Activated gamma-delta T cell (primary cell): ENCODE data around the gene ZNF787.

Source experiments
- DNase-seq: peaks from one replicate; lab custom pipeline; 2025; lab: John Stamatoyannopoulos, UW

The ZNF787 gene

DNA sequence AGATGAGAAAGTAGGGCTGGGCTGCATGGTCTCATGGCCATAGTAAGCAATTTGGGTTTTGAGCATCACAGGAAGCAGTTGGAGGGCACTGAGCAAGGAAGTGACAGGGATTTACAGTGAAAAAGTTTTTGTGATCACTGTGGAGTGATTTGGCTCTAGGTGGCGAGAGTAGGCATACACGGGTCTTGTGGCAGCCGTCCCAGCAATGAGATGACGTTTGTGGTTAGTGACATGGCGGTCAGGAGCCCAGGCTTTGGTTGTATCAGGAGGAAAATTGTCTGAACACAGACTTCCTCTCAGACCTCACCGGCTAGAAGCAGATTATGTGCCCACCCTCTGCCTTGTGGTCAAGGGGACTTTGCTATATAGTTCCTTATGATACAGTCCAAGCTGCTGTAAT lies 23.3 kb upstream of the ZNF787 start:
- no peak for DNase-seq

DNA sequence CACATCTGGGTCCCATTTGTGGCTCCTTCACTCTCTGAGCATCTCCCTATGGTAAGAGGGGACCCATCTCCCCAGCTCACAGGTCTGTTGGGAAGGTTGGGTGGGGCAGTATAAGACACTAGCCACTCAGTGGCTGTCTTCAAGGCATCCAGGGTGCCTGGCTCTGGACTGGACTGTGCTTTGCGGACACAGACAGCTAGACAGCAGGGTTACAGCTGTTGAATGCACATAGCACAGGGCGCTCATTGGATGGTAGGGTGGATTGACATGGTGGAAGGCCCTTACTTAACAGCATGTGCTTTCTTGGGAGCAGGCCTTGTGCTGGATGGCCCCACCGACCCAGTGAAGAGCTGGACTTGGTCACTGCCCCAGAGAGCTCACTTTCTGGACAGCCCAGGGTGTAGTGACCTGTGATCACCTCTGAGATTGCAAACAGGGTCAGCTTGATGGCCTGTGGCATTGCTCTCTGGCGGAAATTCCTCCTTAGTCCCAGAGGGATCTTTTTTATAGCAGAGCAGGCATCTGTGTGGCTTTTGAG lies 21.9 kb upstream of the ZNF787 start:
- no peak for DNase-seq

DNA sequence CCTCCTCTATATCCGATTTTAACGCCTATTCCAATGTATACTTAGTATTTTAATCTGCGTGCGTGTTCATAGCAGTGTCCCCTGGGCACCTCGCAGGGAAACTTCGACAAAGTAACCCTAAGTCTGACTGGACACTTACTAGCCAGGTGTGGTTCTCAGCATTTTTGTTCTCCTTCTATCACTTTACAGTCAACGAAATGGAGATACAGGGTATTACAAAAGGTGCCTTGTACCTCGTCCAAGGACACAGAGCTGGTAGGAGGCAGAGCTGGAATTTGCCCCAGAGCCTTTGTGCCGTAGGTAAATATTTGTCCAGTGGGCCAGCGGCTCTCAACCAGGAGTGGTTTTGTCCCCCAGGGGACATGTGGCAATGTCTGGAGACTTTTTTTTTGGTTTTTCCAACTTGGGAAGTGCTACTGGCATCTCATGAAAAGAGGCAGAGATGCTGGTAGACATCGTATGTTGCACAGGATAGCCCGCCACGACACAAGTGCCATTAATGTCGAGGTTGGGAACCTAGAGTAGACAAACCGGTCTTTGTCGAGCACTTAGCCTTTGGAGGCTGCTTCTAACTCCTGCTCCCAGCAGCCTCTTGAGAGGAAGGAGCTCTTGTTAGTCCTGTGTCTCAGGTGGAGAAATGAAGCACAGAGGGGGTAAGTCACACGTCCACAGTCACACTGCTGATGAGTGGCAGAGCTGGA lies 21.1 kb upstream of the ZNF787 start:
- DNase-seq, result no peak

DNA sequence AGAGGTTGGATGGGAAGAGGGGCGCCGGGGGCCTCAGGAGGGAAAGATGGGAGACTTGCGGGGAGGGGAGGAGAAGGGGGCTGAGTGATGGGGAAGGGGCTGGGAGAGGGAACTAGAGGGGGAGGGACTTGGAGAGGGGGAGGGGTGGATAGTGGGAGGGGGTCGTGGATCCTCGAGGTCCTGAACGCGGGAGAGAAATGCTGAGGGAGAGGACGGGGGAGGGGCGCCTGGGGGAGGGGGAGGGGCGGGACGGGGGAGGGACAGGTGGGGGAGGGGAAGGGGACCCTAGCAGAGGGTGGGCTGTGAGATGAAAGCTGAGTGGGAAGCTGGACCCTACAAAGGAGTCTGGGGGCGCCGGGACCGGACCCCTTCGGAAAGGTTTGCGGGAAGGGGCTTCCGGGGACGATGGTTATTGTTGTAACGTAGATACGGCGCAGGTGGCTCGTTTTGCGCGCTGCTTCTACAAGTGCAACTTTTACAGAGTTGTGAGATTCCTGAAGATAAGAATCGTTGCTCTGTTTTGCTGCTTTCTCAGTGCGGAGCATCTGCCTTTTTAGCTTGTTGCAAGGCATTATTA lies 20.4 kb upstream of the ZNF787 start:
- no peak for DNase-seq

DNA sequence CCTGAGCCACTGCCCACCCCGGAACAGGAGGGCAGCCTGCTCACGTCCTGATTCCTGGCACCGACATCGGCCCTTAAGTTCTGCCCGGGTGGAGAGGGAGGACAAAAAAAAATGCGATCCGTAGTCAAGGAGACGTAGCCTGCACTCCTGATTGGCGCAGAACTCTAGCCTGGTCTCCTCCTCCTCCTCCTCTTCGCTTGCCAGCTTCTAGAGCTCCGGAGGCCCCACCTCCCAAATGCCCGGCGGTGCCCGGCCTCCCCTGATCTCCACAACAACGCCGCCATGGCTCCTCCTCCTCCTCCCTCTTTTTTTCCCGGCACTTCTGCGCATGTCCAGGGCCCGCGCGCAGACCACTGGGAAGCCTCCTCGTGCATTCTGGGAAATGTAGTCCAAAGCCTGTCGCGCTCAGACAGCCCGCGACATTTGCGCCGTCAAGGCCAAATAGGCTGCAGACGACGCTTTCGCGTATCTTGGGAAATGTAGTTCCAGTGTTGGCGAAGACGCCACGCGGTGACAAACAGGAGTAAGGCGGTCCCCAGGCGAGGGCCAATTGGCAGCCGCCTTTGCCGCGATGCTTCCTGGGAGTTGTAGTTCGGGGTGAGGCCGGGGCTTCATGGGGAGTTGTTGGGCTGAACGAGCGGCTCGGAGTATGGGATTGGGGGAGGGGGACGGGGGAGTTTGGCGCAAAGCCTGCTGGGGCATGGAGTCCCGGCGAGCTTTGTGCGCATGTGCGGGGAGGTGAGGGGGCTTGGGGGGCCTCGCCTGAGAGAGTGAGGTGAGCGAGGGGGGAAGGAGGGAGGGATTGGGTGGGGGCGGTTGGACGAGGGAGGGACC lies 19.7 kb upstream of the ZNF787 start, which contains the start of gene ZNF444:
Gene ZNF444, plus strand, starts transcription at position 705 of the 834 bp plus-strand sequence. CDS start 5,625 bp downstream, outside the sequence.
- peak; percentile 96 for DNase-seq

DNA sequence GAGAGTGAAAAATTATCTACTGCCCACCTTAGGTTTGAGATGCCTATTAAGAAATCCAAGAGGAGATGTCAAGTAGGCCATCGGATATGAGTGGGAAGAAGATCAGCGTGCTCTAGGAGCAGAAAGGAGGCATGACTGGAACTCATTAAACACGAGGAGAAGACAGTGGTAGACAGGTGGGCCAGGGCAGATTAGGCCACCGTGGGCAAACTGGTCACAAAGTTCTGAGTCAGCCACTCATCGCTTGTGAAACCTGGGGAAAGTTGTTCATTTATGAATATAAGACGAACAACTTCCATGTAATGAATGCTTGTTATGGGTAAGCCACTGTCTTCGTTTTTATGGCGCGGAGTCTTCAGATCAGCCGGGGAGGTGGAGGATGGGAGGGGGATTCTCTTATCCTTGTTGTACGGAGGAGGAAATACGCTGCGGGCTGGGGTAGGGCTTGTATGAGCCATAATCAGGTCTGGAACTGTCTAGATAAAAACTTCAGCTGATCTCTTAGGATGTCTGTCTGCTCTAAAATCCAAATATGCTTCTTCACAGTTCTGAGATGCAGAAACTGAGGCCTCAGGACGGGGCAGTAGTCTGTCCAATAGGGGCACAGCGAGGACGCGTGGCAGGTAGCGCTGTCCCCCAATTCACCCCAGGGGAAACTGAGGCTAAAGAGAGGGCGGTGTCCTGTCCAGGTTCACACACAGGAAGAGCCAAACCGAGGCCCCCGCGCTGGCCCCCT lies 18.9 kb upstream of the ZNF787 start:
- no peak for DNase-seq

DNA sequence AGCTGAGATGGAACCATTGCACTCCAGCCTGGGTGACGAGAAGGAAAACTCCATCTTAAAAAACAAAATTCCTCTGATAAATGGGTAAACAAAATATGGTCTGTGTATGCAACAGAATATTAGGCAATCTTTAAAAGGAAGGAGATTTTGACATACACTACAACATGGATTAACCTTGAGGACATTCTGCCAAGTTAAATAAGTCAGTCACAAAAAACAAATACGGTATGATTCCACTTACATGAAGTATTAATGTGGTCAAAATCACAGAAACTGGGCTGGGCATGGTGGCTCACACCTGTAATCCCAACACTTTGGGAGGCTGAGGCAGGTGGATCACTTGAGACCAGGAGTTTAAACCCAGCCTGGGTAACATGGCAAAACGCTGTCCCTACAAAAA lies 17.0 kb upstream of the ZNF787 start:
- DNase-seq, result no peak

DNA sequence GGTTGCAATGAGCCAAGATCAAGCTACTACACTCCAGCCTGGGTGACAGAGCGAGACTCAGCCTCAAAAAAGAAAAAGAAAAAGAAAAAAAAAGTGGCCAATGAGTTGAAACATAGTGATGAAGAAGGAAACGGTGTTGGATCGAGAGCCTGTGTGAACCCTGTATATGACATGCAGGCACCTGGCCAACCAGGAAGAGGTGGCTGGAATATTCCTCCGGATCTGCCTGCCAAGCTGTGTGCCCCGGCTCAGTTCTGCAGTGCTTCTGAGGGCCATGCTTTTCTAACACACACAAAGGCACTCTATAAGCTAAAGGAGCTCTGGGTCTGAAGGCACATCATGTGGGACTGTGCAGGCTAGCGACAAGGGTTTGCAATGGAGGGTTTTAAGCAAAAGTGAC lies 16.3 kb upstream of the ZNF787 start:
- no peak for DNase-seq

DNA sequence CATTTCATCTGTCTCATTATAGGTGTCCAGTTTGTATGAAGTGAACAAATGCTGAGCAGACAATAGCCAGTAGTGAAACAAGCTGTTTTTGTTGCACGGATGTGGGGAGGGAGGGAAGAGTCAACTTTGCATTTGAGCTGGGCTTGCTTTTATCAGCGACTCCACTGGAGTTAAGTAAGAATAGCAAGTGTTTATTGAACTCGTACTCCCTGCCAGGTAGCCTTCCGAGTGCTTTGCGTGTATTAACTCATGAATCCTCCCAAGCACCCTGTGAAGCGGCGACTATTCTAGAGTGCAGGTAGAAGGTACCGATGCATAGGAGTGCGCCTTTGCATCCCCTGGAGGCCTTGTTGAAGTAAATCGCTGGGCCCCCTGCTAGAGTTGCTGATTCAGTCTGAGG lies 15.3 kb upstream of the ZNF787 start:
- DNase-seq, result no peak

DNA sequence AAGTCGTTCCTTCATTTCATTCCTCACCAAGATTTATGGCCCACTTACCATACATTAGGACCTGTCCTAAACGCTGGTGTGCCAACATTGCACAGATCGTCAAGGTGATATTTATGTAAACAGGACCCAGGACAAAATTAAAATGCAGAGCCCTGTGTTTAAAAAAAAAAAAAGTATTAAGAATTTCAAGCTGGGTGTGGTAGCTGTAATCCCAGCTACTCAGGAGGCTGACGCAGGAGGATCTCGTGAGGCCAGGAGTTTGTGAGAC lies 13.5 kb upstream of the ZNF787 start:
- no peak for DNase-seq

DNA sequence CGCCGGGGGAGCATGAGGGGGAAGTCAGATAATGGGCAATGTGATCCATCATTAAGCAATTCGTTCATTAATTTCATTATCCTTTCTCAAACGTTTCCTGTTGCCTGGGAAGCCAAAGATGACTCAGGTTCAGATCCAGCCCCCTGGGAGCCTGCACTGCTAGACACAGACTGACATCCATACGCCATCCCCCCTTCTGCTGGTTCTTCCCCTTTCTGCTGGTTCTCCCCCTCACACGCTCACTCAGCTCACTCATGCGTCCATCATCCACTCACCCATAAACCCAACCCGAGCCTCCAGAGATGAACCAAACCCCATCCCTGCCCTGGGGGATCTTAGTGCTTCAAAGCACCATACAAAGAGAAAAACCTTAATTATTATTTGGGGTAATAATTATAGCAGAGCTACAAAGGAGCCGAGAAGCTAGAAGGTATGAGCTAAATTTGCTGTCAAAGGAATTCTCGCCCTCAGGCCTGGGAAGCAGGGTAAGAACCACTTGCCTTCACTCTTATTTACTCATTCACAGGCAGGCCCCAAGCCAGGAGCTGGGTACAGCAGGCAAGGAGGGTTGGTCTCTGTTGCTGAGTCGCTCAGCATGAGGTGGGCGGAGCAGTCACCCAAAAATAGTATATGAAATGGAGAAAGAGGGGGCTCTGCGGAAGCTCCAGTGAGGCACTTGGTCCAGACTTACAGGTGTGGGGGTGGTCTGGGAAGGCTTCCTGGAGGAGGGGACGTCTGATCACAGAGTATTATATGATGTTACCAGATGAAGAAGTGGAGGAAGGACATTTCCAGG lies 13.0 kb upstream of the ZNF787 start:
- no peak for DNase-seq

DNA sequence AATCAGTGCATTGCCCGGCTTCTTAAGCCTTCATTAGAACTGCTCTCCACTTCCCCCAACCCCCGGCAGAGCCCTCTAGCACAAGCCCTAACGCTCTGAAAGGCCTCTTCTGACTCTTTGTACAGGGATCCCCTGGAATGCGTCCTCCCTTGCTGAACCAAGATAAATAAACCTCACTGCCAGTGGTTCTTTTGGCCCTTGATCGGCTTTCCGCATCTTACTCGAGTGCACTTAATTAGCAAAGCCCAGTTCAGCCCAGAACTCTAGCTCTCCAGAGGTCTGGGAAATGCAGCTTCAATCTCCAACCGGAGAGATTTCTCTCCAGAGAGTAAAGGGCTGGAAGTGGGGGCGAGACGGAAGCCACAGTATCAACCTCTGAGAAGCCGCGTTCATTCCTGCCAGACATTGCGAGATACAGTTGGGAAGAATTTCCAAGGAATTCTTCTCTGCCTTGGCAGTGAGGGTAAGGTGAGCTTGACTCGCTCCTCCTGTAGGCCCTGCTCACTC lies 11.3 kb upstream of the ZNF787 start:
- DNase-seq, result no peak

DNA sequence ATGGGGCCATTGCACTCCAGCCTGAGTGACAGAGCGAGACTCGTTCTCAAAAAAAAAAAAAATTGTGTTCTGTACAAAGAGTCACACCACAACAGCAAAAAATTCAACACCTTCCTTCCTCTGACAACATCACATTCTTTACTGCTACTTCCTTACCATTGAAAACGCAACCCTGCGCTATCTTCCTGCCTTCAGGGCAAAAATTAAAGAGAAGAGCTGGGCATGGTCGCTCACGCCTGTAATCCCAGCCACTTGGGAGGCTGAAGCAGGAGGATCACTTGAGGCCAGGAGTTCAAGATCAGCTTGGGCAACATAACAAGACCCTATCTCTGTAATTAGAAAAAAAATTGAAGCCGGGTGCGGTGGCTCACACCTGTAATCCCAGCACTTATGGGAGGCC lies 10.6 kb upstream of the ZNF787 start:
- no peak for DNase-seq

DNA sequence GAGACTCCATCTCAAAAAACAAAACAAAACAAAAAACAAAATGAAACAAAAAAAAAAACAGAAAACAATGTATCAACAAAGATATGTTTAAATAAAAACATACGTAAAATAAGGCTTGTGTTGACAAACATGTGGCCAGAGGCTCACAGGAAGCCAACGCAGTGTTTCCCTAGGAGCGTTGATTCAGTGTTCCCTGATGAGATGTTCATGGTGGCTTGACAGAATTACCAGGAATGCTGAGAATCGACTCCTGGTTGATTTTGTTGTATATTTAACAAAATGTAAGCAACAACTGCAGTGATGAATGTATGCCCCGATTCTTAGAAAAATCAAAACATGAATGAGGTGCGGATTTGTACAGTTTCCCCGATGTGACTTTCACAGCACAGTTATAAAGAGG lies 8.9 kb upstream of the ZNF787 start:
- DNase-seq, result no peak

DNA sequence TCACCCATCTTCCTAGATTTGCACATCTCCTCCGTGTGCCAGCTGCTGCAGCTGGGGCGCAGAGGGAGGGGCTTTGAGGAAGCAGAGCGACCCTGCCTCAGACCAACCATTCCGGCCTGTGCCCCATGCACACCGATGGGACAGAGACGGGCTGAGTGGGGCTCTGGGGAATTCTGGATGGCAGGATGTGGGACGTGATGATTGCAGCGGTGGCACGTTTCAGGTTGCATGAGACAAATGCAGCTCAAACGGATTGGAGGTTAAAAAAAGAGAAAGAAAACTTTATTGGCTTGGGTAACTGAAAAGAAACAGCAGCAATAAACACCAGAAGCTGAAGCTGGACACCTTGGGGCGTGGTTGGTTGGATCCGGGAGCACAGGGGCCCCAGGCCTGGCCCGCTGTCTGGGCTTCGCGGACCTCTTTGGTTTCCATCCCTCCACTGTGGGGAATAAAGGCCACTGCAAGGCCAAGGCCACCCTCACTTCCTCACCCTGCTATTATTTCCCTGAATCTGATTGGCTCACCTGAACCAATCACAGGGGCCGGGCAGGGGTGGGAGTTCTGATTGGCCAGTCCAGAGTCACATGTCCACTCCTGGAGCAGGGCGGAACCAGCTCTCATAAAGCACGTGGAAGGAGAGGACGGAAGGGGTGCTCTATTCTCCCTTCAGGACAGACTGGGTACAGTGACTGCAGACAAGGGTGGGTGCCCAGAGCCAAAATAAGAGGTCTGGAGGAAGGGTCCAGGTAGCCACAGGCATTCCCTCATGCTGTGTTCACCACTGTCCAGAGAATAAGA lies 6.1 kb upstream of the ZNF787 start:
- no peak for DNase-seq

DNA sequence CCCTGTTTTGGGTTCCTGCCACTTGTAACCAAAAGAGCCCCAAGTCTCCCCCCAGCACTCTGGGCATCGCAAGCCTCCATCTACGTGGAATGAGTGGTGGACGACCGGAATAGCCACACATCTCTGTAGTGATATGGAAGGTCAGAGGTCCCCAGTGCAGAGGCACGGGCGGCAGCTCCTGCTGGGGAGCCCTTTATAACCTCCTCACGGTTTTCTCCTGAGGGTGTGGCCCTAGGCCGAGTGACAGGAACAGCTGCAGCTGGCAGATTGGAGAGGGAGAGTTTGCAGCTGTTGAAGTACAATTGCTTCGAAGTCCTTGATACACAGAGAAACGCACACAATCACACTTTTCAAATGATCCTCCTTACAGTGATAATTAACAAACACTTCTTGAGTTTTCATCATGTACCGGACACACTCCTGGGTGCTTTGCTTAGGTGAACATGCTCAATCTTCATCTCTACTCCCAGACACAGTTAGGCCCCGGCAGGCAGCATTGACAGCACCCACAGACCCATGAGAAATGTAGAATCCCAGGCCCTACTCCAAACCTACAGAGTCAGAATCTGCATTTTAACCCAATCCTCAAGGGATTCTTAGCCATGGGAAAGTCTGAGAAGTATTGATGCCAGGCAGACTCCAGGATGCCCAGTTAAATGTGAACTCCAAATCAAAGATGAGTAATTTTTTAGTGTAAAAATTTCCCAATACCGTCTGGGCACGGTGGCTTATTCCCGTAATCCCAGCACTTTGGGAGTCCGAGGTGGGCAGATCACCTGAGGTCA lies 4.9 kb upstream of the ZNF787 start:
- no peak for DNase-seq

DNA sequence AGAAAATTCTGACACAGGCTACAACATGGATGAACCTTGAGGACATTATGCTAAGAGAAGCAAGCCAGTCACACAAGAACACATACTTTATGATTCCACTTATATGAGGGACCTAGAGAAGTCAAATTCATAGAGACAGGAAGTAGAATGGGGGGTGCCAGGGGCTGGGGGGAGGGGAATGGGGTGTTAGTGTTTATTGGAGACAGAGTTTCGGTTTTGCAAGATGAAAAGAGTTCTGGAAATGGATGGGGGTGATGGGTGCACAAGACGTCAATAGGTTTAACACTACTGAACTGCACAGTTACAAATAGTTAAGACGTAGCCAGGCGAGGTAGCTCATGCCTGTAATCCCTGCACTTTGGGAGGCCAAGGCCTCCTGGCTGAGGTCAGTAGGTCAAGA lies 3.5 kb upstream of the ZNF787 start:
- no peak for DNase-seq

DNA sequence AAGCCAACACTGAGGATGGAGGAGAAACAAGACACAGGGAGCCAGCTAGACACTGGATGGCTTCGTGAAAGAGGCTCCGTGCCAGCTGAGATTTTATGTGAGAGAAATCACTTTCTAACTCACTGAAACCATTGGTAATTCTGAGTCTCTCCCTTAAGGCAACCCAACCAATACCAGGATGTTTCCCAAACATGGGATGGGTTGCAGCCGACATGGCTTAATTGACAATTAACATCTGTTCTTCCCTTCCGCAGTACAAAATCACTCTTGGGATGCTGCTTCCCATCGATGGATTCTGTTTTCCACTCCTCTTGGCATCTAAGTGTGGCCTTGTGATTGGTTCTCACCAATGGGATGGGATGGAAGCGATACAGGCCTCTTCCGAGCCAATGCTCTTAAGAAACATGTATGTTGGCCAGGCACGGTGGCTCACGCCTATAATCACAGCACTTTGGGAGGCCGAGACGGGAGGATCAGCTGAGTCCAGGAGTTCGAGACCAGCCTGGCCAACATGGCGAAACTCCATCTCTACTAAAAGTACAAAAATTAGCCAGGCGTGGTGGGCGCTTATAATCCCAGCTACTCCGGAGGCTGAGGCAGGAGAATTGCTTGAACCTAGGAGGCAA lies 2.3 kb upstream of the ZNF787 start:
- DNase-seq, result no peak
